ENCODE measurements around the gene JMJD8. TPM values are rescaled to one million over a fixed set of nuclear protein-coding genes. Genes with fewer than 3 reads are reported as not detected.

The JMJD8 gene
- total RNA-seq, 4 donors from 2014 or later = 72.8 to 156 (median 124) TPM

DNA sequence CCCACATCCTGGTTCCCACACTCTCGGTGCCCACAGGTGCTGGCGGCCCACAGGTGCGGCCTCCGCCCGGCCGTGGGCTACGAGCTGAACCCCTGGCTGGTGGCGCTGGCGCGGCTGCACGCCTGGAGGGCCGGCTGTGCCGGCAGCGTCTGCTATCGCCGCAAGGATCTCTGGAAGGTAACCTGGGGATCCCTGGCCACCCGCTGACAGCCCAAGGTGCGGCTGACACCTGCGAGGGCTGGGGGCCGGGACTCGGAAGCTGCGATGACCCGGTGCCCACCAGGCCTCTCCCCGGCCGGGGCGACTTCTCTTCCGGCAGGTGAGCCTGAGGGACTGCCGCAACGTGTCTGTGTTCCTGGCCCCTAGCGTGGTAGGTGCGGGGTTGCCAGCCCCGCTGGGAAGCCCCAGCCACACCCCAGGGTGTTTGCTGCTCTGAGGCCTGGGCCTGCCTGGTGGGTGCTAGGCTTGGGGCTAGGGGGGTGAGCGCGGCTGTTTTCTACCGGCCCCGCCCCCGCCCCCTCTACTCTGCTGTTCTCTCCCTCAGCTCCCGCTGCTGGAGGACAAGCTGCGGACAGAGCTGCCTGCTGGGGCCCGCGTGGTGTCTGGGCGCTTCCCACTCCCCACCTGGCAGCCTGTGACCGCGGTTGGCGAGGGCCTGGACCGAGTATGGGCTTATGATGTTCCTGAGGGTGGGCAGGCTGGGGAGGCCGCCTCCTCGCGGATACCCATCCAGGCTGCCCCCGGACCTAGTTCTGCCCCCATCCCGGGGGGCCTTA, 37.8 kb upstream of the JMJD8 start:
- intact Hi-C loops (cut with DNase I) = no loop called here
- Histone ChIP-seq H3K27me3 (no peaks in the 10 kb centered on the region), H3K4me3 (replicated peaks in 1 of 3) (peak overlapping the region in 1 of 3 donors; percentile 84), H3K9me3 (no peaks in the 10 kb centered on the region), H3K36me3 (no peaks in the 10 kb centered on the region), H3K4me1 (peaks cover 17 to 40% of the 10 kb centered on the region in 2 donors), H3K27ac (peak overlapping the region in 1 of 3 donors; percentile 86)
- 93% methylated on average over 3 to 12 of the region's 51 CpGs for WGBS, 2 donors
- no peak for DNase-seq
- TF ChIP-seq, protein P1, sequence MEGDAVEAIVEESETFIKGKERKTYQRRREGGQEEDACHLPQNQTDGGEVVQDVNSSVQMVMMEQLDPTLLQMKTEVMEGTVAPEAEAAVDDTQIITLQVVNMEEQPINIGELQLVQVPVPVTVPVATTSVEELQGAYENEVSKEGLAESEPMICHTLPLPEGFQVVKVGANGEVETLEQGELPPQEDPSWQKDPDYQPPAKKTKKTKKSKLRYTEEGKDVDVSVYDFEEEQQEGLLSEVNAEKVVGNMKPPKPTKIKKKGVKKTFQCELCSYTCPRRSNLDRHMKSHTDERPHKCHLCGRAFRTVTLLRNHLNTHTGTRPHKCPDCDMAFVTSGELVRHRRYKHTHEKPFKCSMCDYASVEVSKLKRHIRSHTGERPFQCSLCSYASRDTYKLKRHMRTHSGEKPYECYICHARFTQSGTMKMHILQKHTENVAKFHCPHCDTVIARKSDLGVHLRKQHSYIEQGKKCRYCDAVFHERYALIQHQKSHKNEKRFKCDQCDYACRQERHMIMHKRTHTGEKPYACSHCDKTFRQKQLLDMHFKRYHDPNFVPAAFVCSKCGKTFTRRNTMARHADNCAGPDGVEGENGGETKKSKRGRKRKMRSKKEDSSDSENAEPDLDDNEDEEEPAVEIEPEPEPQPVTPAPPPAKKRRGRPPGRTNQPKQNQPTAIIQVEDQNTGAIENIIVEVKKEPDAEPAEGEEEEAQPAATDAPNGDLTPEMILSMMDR (IDR thresholded peaks at IDR 0.05) = no peak
- TF ChIP-seq POLR2A (IDR thresholded peaks at IDR 0.05) = no peak

DNA sequence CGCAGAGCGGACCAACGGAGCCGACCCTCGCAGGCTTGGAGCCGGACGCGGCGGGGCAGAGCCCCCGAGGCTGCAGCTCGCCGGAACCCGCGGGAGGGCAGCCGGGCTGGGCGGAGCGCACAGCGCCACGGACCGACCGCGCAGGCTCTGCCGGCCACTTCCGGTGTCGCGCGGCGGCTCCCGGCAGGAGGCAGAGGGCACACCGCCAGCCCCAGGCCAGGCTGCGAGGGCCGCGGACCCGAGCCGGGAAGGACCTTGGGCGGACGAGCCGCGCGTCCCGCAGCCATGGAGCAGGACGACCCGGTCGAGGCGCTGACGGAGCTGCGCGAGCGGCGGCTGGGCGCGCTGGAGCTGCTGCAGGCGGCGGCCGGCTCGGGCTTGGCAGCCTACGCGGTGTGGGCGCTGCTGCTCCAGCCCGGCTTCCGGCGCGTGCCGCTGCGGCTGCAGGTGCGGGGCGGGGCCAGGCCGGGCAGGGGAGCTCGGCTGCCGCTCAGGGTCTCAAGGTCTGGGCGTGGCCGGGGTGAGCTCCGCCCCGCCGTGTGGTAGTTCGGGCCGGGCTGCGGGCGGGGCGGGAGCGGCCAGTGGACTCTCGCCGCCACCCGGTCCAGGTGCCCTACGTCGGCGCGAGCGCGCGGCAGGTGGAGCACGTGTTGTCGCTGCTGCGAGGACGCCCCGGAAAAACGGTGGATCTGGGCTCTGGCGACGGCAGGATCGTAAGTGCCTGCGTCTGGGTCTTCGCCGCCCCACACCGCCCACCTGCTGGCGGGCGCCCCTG, 37.0 kb upstream of the JMJD8 start, which contains the start of gene ANTKMT:
TSS of gene ANTKMT (plus strand) at position 157 of the 775 bp plus-strand sequence. CDS start at position 286, 129 bp downstream.
- 0 to 80% methylated on average over 1 to 34 of the region's 106 CpGs for whole genome bisulfite sequencing, 2 donors
- H3K9me3 ChIP-seq = no peaks in the 10 kb centered on the region
- no peaks in the 10 kb centered on the region for H3K27me3 ChIP-seq
- DNase-seq = peak; percentile 84 to 88
- H3K27ac ChIP-seq = peak within 1 kb of the TSS; percentile 66 to 86 (median 73)
- intact Hi-C loops (cut with DNase I) = no loop called here
- TF ChIP-seq POLR2A (IDR thresholded peaks at IDR 0.05) = peak; percentile 21 to 77
- TF ChIP-seq, protein P1 (IDR thresholded peaks at IDR 0.05) = peak in 2 of 6 experiments; percentile 19 to 36
- no peaks in the 10 kb centered on the region for H3K36me3 ChIP-seq
- peak within 1 kb of the TSS; percentile 41 to 84 (median 46) for H3K4me3 ChIP-seq (replicated peaks in 1 of 3)
- peaks cover 20 to 43% of the 10 kb centered on the region in 2 donors for H3K4me1 ChIP-seq

DNA sequence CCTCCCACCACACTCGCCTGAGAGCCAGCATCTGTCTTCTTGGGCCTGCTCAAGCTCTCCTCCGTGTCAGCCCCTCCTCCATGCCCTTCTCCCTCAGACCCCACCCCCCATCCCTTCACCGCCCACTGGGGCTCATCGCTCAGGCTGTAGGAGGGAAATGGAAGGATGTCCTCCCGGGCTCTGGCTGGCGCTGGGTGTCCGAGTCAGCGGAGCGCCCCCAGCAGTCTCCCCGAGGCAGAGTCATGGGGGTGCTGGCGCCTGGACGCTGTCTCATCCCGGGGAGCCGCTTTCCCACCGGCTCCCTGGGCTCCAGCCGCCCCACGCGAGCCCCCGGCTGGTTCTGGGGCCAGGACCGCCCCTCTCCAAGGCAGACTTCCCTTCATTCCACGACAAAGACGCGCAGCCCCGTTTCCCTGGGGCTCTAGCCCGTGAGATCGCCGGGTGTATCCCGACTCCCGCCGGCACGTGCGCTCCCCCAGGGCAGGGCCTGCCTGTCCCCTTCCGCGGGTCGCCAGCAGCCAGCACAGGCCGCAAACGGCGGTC, 36.4 kb upstream of the JMJD8 start:
- Histone ChIP-seq H3K27ac (peak overlapping the region; percentile 66 to 86 (median 73)), H3K4me3 (replicated peaks in 1 of 3) (peak overlapping the region; percentile 41 to 84 (median 46)), H3K4me1 (peaks cover 24 to 46% of the 10 kb centered on the region in 2 donors), H3K36me3 (no peaks in the 10 kb centered on the region), H3K27me3 (no peaks in the 10 kb centered on the region), H3K9me3 (no peaks in the 10 kb centered on the region)
- DNase-seq = peak; percentile 30 to 34
- TF ChIP-seq, protein P1 (IDR thresholded peaks at IDR 0.05) = no peak
- TF ChIP-seq POLR2A (IDR thresholded peaks at IDR 0.05) = no peak
- intact Hi-C loops (cut with DNase I) = no loop called here
- 0% methylated on average over 5 to 11 of the region's 38 CpGs for WGBS, 2 donors

- Histone ChIP-seq H3K9me3 (no peaks in the 10 kb centered on the region), H3K4me1 (peaks cover 24 to 46% of the 10 kb centered on the region in 2 donors), H3K36me3 (no peaks in the 10 kb centered on the region), H3K27ac (peak overlapping the region in 2 of 3 donors; percentile 73 to 86), H3K27me3 (no peaks in the 10 kb centered on the region), H3K4me3 (replicated peaks in 1 of 3) (peak overlapping the region in 2 of 3 donors; percentile 46 to 84)
- intact Hi-C loops (cut with DNase I) = loop anchor here (10.0 kb wide), 1 partner anchor 335 kb away; no protein-coding TSS in a partner anchor
- DNase-seq = no peak
- 5 to 7% methylated on average over 14 to 15 of the region's 16 CpGs for WGBS, 2 donors
- TF ChIP-seq POLR2A (IDR thresholded peaks at IDR 0.05) = no peak
- TF ChIP-seq, protein P1 (IDR thresholded peaks at IDR 0.05) = peak in 2 of 6 experiments; percentile 6 to 26
Measured at GRCh38 chr16:719815-720446, 35.8 kb upstream of the JMJD8 start.

Measured in thyroid gland (tissue), 4 donors.